Measurements from ENCODE around the gene SCN3B.

The SCN3B gene

DNA sequence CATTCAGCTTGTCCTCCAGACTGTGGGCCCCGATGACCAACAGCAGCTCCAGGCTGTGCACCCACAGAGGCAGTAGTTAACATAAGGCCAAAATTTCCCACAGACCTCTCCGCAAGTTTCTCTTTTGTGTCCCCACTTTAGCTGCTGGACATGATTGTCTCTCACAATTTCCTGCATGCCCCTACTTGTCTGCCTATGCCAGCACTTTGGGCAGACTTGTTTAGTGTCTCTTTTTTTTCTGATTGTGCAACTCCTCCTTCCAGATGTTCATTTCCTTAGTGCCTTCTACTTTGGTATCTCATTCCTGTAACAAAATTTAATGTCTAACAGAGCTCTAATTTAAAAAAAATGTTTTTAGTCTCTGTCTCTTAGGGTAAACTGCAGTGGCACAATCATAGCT is 23.8 kb upstream of the SCN3B start:
- TF ChIP-seq, protein P1, sequence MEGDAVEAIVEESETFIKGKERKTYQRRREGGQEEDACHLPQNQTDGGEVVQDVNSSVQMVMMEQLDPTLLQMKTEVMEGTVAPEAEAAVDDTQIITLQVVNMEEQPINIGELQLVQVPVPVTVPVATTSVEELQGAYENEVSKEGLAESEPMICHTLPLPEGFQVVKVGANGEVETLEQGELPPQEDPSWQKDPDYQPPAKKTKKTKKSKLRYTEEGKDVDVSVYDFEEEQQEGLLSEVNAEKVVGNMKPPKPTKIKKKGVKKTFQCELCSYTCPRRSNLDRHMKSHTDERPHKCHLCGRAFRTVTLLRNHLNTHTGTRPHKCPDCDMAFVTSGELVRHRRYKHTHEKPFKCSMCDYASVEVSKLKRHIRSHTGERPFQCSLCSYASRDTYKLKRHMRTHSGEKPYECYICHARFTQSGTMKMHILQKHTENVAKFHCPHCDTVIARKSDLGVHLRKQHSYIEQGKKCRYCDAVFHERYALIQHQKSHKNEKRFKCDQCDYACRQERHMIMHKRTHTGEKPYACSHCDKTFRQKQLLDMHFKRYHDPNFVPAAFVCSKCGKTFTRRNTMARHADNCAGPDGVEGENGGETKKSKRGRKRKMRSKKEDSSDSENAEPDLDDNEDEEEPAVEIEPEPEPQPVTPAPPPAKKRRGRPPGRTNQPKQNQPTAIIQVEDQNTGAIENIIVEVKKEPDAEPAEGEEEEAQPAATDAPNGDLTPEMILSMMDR (IDR thresholded peaks at IDR 0.05), result no peak

DNA sequence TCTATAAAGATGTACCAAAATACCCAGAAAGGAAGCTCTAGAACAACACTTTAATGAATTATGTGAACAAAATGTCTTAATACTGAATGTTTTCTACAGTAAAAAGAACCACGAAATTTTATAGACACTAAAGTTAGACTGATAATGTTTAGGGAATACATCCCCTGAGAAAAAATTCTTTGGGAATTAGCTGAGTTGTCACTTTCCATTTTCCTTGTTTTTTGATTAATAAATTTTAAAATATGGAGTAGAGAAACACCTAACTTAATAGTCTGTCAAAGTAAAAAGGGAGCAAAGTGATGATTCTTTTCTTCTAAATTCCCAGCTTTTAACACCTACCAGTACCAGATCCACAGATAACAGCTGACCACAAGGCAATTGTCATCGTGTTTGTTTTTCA is 23.1 kb upstream of the SCN3B start:
- TF ChIP-seq, protein P1 (IDR thresholded peaks at IDR 0.05), result no peak

DNA sequence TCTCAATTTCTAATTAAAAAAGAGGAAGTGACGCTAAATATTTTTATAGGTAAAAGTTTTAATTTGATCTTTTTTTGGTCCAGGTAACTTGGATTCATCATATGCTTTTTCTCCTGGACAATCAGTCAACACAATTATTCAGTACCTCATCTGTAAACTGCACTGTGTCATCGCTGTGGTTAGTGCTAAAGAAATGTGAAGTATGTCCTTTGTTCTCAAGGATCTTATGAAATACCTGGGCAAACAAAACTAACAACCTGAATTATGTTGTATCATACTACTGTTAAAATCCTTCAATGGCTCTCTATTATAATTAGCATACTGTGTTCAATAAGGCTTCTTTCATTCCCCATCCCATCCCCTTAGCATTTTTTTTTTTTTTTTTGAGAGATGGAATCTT is 19.9 kb upstream of the SCN3B start:
- TF ChIP-seq, protein P1 (IDR thresholded peaks at IDR 0.05), result no peak

DNA sequence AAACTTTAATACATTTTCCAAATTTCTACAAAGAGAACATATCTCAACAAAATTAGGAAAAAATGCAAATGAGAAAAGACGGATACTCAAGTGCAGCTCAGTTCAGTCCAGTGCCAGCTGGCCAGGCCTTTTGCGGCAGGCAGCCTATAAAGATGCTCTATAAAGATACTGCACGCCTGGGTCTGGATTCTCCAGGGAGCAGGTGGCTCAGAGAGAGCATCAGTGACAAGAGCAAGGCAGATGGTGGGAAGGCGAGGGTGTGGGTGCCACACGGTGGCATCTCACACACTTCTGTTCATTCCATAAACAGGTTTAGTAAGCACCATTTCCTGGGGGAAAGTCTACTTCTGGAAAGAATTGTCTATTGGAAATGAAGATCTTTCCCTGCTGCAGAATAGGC is 18.1 kb upstream of the SCN3B start:
- TF ChIP-seq, protein P1 (IDR thresholded peaks at IDR 0.05), result no peak

DNA sequence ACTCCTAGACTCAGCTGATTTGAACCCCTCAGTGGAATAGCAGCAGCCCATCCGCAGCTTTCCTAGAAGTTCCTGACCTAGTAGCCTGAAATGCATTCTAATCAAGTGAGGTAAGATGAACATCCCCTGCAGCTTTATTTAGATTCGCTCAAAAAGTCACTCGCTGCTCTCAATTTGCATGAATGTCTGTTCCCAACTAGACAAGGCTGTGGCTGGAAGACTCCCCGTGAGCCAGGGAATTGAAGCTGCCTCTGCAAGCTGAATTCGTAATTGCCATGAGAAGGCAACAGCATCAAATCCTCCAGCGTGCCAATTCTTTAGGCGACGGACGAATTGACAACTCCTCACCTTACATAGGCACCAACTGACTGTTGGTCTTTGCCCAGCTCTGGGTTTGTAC is 17.1 kb upstream of the SCN3B start:
- TF ChIP-seq, protein P1 (IDR thresholded peaks at IDR 0.05), result no peak

DNA sequence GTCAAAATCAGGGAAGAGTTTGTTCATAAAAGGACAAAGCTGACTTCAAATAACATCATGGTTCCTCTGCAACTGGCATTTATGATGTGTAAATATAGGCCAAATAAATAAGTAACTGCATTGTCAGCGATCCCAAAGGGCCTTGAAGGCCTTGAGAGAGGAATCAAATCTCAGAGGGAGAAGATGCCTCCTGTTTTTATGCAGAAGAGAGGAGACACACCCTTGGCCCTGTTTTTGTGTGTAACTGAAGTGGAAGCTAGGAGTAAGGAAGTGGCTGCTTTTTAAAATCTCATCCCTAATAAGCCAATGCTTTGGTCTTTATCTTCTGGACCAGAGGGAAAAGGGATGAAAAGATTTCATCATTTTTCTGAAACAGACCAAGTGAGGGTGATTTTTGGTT is 15.7 kb upstream of the SCN3B start:
- TF ChIP-seq, protein P1 (IDR thresholded peaks at IDR 0.05), result no peak

DNA sequence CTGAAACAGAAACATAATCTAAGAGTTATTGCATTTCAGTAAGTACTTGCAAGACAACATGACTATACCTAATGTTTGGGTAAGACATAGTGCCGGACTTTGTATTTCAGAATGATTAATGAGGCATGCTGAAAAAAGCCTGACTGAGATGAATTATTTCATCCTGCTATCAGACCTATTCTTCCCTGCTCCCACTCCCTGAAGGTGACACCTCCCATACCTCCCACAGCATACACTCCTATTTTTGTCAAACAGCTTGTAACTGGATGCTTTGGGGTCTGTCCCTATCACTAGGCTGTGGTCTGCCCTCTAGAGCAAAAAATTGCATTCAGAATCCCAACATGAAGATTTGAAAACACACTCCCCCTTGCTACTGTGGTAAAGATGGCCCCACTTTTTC is 10.9 kb upstream of the SCN3B start:
- TF ChIP-seq, protein P1 (IDR thresholded peaks at IDR 0.05), result no peak

DNA sequence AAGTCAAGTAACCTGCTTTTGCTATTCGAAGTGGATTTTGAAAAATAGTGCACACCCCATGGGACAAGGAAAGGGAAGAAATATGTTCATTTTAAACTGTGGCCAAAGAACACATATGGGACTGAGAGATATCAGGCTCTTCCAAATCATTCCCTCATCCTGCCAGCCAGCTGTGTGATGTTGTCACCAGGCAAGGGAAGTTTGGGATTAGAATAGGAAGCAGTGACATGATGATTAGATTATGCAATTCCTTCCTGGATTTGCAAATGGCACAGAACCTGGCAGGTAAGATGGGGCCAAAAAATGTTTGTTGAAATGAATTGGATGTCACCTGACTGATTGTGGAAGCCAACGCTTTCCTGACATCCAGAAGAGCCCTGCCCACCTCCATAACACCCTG is 4.9 kb upstream of the SCN3B start:
- TF ChIP-seq, protein P1 (IDR thresholded peaks at IDR 0.05), result no peak
